Thyroid gland (tissue), 4 donors: Measurements from ENCODE around the gene COCH. TPM values are rescaled to one million over a fixed set of nuclear protein-coding genes. Genes with fewer than 3 reads are reported as not detected.

ENCODE experiments used
- DNase-seq, 2 donors: peaks; one replicate each; pipeline ENCODE4 v3.0.0-alpha.2; 2019
- H3K27ac ChIP-seq, 3 donors: fragments of 200-600 bp; sonication (generic); 1 replicate in 2 of 3; 2 replicates in 1 of 3; pipeline ENCODE4 v1.5.1; 2016 to 2019; ENCODE audit warnings: mild to moderate bottlenecking in 1 of 3, moderate library complexity in 1 of 3
- H3K27me3 ChIP-seq: fragments of 200-600 bp; sonication (generic); one replicate; pipeline ENCODE4 v1.5.1; 2019
- H3K36me3 ChIP-seq, 2 donors: fragments of 200-600 bp; sonication (generic); one replicate each; pipeline ENCODE4 v1.5.1; 2016 to 2019
- H3K4me1 ChIP-seq, 2 donors: fragments of 200-600 bp; sonication (generic); one replicate each; pipeline ENCODE4 v1.5.1; 2017 to 2019
- H3K4me3 ChIP-seq, 3 donors: fragments of 200-600 bp; sonication (generic); replicated peaks in 1 of 3; 1 replicate in 2 of 3; 2 replicates in 1 of 3; pipeline ENCODE4 v1.5.1; 2016; ENCODE audit warnings: mild to moderate bottlenecking in 1 of 3
- H3K9me3 ChIP-seq: fragments of 200-600 bp; sonication (generic); one replicate; pipeline ENCODE4 v1.5.1; 2017
- POLR2A ChIP-seq, 2 donors: fragments of 450-650 bp; IDR thresholded peaks; one replicate each; pipeline ENCODE4 v1.6.1; 2017; ENCODE audit warnings: antibody characterized with exemption in 2 of 2, mild to moderate bottlenecking in 2 of 2, moderate library complexity in 1 of 2
- WGBS, 2 donors: methylation state at CpG; one replicate each; pipeline ENCODE4 v1.1.5; 2017; 5-methylcytosine and 5-hydroxymethylcytosine counted together
- intact Hi-C: fragments of 100-400 bp; cut with DNase I; formaldehyde crosslinking; loops from one replicate; pipeline ENCODE4 v1.15.1; 2023
- total RNA-seq, 4 donors: library from RNA; depleted of rRNA; stranded (reverse); fragments of >200 nt; gene quantifications; one replicate each; pipeline ENCODE4 v1.2.3, GENCODE V29; 2016
- TF ChIP-seq, protein P1 (sequence below), 6 experiments: fragments of 200-600 bp in 3 of 6; fragments of 450-650 bp in 3 of 6; sonication (generic) in 3 of 6; IDR thresholded peaks; one replicate each; pipeline ENCODE4 v1.5.1; 2016 to 2019; ENCODE audit warnings: antibody characterized with exemption in 6 of 6, mild to moderate bottlenecking in 2 of 6, inconsistent platforms in 1 of 6, moderate library complexity in 1 of 6

COCH gene
- total RNA-seq, 4 donors from 2014 or later = 0.40 to 1.7 (median 1.2) TPM

DNA sequence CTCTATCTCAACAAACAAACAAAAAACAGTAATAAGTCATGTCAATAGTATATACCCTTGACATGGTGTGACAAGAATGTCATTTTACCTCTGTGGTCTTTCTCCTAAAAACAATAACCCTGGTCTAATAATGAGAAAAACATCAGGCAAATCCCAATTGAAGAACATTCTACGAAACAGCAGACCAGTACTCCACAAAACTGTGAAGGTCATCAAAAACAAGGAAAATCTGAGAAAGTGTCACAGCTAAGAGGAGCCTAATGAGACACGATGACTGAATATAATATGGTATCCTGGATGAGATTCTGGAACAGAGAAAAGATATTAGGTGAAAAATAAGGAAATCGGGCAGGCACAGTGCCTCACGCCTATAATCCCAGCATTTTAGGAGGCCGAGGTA is 5.6 kb upstream of the COCH start:
- Histone ChIP-seq H3K4me1 (no peaks in the 10 kb centered on the region), H3K27ac (no peak overlapping the region), H3K4me3 (no peak overlapping the region), H3K9me3 (no peaks in the 10 kb centered on the region), H3K27me3 (no peaks in the 10 kb centered on the region), H3K36me3 (no peaks in the 10 kb centered on the region)
- intact Hi-C loops = no loop called here
- DNase-seq = no peak
- TF ChIP-seq, protein P1, sequence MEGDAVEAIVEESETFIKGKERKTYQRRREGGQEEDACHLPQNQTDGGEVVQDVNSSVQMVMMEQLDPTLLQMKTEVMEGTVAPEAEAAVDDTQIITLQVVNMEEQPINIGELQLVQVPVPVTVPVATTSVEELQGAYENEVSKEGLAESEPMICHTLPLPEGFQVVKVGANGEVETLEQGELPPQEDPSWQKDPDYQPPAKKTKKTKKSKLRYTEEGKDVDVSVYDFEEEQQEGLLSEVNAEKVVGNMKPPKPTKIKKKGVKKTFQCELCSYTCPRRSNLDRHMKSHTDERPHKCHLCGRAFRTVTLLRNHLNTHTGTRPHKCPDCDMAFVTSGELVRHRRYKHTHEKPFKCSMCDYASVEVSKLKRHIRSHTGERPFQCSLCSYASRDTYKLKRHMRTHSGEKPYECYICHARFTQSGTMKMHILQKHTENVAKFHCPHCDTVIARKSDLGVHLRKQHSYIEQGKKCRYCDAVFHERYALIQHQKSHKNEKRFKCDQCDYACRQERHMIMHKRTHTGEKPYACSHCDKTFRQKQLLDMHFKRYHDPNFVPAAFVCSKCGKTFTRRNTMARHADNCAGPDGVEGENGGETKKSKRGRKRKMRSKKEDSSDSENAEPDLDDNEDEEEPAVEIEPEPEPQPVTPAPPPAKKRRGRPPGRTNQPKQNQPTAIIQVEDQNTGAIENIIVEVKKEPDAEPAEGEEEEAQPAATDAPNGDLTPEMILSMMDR (IDR thresholded peaks at IDR 0.05) = no peak
- TF ChIP-seq POLR2A (IDR thresholded peaks at IDR 0.05) = no peak
- 93 to 96% methylated on average over 5 of the region's 5 CpGs for WGBS, 2 donors

GRCh38 chr14:30869551-30870155 is 4.7 kb upstream of the COCH start:
- H3K4me1 ChIP-seq = peaks cover 3 to 8% of the 10 kb centered on the region in 2 donors
- no peak for TF ChIP-seq POLR2A (IDR thresholded peaks at IDR 0.05)
- TF ChIP-seq, protein P1 (IDR thresholded peaks at IDR 0.05) = no peak
- no peak for DNase-seq
- H3K9me3 ChIP-seq = no peaks in the 10 kb centered on the region
- WGBS, 2 donors = 81 to 83% methylated on average over 2 of the region's 2 CpGs
- no peak overlapping the region for H3K27ac ChIP-seq
- intact Hi-C loops = no loop called here
- H3K4me3 ChIP-seq = no peak overlapping the region
- no peaks in the 10 kb centered on the region for H3K36me3 ChIP-seq
- peaks cover 2% of the 10 kb centered on the region for H3K27me3 ChIP-seq

GRCh38 chr14:30872602-30873001 is 1.8 kb upstream of the COCH start:
- WGBS, 2 donors = 89 to 100% methylated on average over 1 of the region's 1 CpG
- Histone ChIP-seq H3K36me3 (no peaks in the 10 kb centered on the region), H3K4me1 (peaks cover 12 to 16% of the 10 kb centered on the region in 2 donors), H3K9me3 (no peaks in the 10 kb centered on the region), H3K4me3 (no peak overlapping the region), H3K27me3 (peaks cover 9% of the 10 kb centered on the region), H3K27ac (no peak overlapping the region)
- TF ChIP-seq, protein P1 (IDR thresholded peaks at IDR 0.05) = no peak
- no peak for TF ChIP-seq POLR2A (IDR thresholded peaks at IDR 0.05)
- no peak for DNase-seq
- intact Hi-C loops = no loop called here

DNA sequence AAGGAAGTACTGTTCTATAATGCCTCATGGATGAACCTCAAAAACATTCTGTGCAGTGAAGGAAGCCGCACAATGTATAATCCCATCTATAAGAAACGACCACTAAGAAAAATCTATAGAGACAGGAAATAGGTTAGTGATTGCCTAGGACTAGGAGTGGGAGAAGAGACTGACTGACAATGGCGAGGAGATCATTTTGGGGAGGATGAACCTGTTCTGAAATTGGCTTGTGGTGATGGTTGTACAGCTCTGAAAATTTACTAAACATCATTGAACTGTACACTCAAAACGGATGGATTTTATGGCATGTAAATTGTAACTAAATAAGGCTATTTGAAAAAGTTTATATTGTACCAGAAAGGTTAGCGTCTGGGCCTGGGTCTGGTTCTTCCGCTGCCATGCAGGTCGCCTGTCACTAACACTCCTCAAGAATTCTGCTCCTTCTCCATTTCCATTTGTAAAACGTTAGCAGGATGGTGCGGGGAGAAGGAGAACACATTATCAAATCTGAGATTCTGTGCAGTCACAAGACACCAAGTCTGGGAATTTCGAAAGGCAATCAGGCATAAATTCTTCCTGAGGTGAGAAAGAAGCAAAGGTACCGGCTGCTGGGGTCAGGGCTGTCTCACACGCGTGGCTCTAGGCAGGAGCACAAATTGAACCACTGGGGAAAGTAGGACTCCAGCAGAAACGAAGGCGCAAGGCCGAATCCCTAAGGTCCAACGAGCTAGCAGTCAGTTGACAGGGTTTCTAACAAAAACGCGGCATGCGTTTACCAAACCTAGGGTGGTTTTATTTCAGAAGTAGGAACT is 845 bp upstream of the COCH start:
- TF ChIP-seq, protein P1 (IDR thresholded peaks at IDR 0.05) = no peak

More for the DNA sequence above, 845 bp upstream of the COCH start:
- H3K4me3 ChIP-seq = no peak overlapping the region
- 69 to 72% methylated on average over 20 of the region's 20 CpGs for WGBS, 2 donors
- intact Hi-C loops = no loop called here
- H3K27me3 ChIP-seq = peaks cover 9% of the 10 kb centered on the region
- no peak for DNase-seq
- no peaks in the 10 kb centered on the region for H3K9me3 ChIP-seq
- H3K36me3 ChIP-seq = no peaks in the 10 kb centered on the region
- H3K27ac ChIP-seq = no peak overlapping the region
- peaks cover 12 to 16% of the 10 kb centered on the region in 2 donors for H3K4me1 ChIP-seq
